Choroid plexus epithelial cell (primary cell): ENCODE data around the gene GPRIN1.
"Not testable (repeated sequence)": the region's sequence is repeated elsewhere in the genome, so short reads cannot be mapped to it uniquely, and the experiment has no call there.

Experiments
- DNase-seq: peaks from one replicate; pipeline ENCODE4 v3.0.0-alpha.2; 2010; ENCODE audit warnings: low read depth
- H3K4me3 ChIP-seq: 2 replicates; pipeline ENCODE4 v1.5.1; 2011; ENCODE audit warnings: low read depth, mild to moderate bottlenecking, control low read depth, low read length, moderate library complexity
- CTCF ChIP-seq: conservative IDR thresholded peaks from 2 replicates; pipeline ENCODE4 v1.5.1; 2011; ENCODE audit warnings: low read depth, mild to moderate bottlenecking, control low read depth, inconsistent platforms, low read length, moderate library complexity

The GPRIN1 gene

DNA sequence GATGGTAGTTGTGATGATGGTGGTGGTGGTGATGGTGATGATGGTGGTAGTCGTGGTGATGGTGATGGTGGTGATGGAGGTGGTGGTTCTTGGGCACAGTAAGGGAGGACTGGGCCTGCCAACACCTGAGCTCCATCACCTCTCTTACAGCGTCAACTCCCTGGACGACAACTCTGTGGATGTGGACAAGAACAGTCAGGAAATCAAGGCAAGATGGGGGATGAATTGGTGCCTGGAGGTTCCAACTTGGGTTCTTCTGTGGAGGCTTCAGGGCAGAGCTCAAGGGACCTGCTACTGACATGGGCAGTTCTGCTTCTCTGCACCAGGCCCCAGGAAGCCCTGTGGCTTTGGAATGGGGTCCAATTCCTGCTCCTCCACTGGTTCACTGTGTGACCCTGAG is 17.4 kb downstream of the GPRIN1 start:
- no peak for DNase-seq
- TF ChIP-seq CTCF, result no peak

DNA sequence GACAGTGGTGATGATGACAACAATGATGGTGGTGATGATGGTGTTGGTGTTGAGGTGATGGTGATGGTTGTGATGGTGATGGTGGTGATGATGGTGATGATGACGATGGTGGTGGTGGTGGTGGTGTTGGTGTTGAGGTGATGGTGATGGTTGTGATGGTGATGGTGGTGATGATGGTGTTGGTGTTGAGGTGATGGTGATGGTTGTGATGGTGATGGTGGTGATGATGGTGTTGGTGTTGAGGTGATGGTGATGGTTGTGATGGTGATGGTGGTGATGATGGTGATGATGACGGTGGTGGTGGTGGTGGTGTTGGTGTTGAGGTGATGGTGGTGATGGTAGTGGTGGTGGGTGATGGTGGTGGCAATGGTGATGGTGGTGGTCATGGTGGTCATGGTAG is 18.3 kb downstream of the GPRIN1 start:
- not testable (repeated sequence) for H3K4me3 ChIP-seq, DNase-seq

More for the DNA sequence above, 17.4 kb downstream of the GPRIN1 start:
- no peak overlapping the region for H3K4me3 ChIP-seq

DNA sequence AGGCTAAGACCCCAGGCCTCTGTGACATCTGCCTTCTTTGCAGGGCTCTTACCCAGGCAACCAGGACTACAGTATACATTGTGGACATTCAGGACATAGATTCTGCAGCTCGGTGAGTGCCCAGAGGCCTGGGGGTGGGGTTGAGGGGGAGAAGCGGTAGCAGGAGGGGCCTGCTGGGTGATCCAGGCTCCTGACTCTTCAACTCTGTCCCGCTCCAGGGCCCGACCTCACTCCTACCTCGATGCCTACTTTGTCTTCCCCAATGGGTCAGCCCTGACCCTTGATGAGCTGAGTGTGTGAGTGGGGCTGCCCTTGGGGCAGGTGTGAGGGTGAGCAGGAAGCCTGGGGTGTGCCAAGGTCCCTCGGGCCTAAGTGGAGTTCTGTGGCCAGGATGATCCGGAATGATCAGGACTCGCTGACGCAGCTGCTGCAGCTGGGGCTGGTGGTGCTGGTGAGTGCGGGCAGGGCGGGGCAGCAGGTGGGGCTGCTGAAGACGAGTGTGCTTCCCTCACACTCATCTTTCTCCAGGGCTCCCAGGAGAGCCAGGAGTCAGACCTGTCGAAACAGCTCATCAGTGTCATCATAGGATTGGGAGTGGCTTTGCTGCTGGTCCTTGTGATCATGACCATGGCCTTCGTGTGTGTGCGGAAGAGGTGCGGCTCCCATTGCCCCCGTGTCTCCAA is 19.8 kb downstream of the GPRIN1 start:
- DNase-seq, result no peak
- TF ChIP-seq CTCF, result no peak
- no peak overlapping the region for H3K4me3 ChIP-seq

DNA sequence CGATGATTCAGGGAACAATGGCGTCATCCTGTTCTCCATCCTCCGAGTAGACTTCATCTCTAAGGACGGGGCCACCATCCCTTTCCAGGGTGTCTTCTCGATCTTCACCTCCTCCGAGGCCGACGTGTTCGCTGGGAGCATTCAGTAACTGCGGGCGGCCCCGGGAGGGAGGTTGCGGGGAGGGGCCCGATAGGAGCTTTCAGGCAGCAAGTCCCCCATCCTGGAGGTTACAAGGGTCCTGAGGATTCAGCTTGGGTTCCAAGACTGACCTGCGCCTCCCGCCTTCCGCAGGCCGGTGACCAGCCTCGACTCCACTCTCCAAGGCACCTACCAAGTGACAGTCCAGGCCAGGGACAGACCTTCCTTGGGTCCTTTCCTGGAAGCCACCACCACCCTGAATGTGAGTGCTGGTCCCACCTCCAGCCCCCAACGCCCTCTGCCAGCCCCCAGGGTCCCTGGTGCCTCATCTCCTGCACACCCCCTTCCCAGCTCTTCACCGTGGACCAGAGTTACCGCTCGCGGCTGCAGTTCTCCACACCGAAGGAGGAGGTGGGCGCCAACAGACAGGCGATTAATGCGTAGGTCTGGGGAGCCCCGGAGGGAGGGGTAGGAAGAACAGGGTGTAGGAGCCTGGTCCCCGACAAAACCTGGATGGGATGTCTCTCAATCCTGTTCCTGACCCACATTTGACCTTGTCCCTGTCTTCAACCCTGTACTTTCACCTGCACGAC is 20.8 kb downstream of the GPRIN1 start:
- no peak for DNase-seq
- no peak overlapping the region for H3K4me3 ChIP-seq
- TF ChIP-seq CTCF, result no peak

GRCh38 chr5:176588297-176588696 is 21.7 kb downstream of the GPRIN1 start:
- H3K4me3 ChIP-seq, result no peak overlapping the region
- no peak for DNase-seq
- TF ChIP-seq CTCF, result no peak

- no peak for DNase-seq
- H3K4me3 ChIP-seq, result no peak overlapping the region
- TF ChIP-seq CTCF, result no peak
Measured at GRCh38 chr5:176587398-176587797, 22.6 kb downstream of the GPRIN1 start.

DNA sequence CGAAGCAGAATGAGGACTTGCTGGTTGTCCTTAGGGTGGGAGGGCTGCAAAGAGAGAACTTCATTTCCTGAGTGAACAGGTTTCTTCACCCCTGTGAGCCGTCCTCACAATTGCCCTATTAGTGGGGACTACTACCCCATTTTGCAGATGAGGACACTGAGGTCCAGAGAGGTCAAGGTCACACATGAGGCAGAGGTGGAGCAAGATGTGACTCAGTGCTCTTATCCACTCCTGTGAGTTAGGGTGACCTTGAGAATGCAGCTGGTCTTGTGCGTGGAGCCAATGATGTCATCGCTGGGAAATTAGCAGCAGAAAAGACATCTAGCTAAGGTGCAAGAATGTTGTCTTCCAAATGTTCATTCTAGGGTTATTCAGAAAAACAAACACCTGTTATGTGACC is 26.9 kb downstream of the GPRIN1 start:
- peak; percentile 17 for DNase-seq
- H3K4me3 ChIP-seq, result no peak overlapping the region
- no peak for TF ChIP-seq CTCF
